GM18505 (cell line): ENCODE data around the gene SHISA6.

Experiments used
- ATAC-seq: cut with Tn5 transposase; IDR thresholded peaks from one replicate; pipeline ENCODE4 v1.9.1; 2021; ENCODE audit not compliant: unreplicated experiment
- POLR2A ChIP-seq: IDR thresholded peaks from 4 replicates; pipeline ENCODE4 v1.6.1; 2011; ENCODE audit warnings: borderline replicate concordance; ENCODE audit not compliant: insufficient read depth, insufficient read length; ENCODE audit errors: extremely low read depth

The SHISA6 gene

GRCh38 chr17:11242411-11242810 lies 1.4 kb downstream of the SHISA6 start:
- no peak for TF ChIP-seq POLR2A
- ATAC-seq, result no peak

GRCh38 chr17:11244776-11245175 lies 3.8 kb downstream of the SHISA6 start:
- no peak for TF ChIP-seq POLR2A
- no peak for ATAC-seq

- TF ChIP-seq POLR2A, result no peak
- ATAC-seq, result no peak
Observed at GRCh38 chr17:11245187-11245586, 4.2 kb downstream of the SHISA6 start.

GRCh38 chr17:11245791-11246190 lies 4.8 kb downstream of the SHISA6 start:
- no peak for ATAC-seq
- no peak for TF ChIP-seq POLR2A

GRCh38 chr17:11250161-11250560 lies 9.1 kb downstream of the SHISA6 start:
- TF ChIP-seq POLR2A, result no peak
- no peak for ATAC-seq

GRCh38 chr17:11251561-11252107 lies 10.6 kb downstream of the SHISA6 start:
- TF ChIP-seq POLR2A, result no peak
- no peak for ATAC-seq

GRCh38 chr17:11252146-11252545 lies 11.1 kb downstream of the SHISA6 start:
- ATAC-seq, result no peak
- TF ChIP-seq POLR2A, result no peak

GRCh38 chr17:11256877-11257276 lies 15.9 kb downstream of the SHISA6 start:
- ATAC-seq, result no peak
- TF ChIP-seq POLR2A, result no peak

- ATAC-seq, result no peak
- no peak for TF ChIP-seq POLR2A
Observed at GRCh38 chr17:11264183-11264871, 23.3 kb downstream of the SHISA6 start.

GRCh38 chr17:11267999-11268575 lies 27.1 kb downstream of the SHISA6 start:
- no peak for ATAC-seq
- TF ChIP-seq POLR2A, result no peak

- no peak for TF ChIP-seq POLR2A
- no peak for ATAC-seq
Observed at GRCh38 chr17:11269210-11269609, 28.2 kb downstream of the SHISA6 start.

- no peak for ATAC-seq
- TF ChIP-seq POLR2A, result no peak
Observed at GRCh38 chr17:11272191-11272590, 31.2 kb downstream of the SHISA6 start.

- no peak for TF ChIP-seq POLR2A
- no peak for ATAC-seq
Observed at GRCh38 chr17:11273596-11273995, 32.6 kb downstream of the SHISA6 start.

- TF ChIP-seq POLR2A, result no peak
- ATAC-seq, result no peak
Observed at GRCh38 chr17:11274106-11274505, 33.1 kb downstream of the SHISA6 start.
